ENCODE data around the gene OR6C70.
"Not testable (repeated sequence)": the region's sequence is repeated elsewhere in the genome, so short reads cannot be mapped to it uniquely, and the experiment has no call there.

Gene OR6C70

DNA sequence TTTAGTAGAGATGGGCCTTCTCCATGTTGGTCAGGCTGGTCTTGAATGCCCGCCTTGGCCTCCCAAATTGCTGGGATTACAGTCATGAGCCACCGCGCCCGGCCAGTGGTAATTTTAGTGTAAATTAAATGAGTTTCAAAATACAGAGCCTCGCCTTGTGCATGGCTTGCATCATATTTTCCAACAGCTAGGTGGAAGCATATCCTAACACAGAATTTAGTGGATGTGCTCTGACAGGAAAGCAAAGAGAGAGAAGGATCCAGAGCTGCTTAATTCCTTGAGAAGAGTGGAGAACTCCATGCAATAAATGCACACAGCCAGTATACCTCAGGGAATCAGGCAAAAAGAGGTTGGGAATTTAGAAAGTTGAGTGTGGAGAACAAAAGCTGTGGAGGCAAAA lies 23.6 kb downstream of the OR6C70 start:
- no peak for DNase-seq (ENCODE audit: low read depth in 2 of 2)
- H3K4me3 ChIP-seq (replicated peaks in 1 of 2; ENCODE audit: low read depth in 2 of 2, low read length in 2 of 2): no peak overlapping the region
- TF ChIP-seq, protein P1, sequence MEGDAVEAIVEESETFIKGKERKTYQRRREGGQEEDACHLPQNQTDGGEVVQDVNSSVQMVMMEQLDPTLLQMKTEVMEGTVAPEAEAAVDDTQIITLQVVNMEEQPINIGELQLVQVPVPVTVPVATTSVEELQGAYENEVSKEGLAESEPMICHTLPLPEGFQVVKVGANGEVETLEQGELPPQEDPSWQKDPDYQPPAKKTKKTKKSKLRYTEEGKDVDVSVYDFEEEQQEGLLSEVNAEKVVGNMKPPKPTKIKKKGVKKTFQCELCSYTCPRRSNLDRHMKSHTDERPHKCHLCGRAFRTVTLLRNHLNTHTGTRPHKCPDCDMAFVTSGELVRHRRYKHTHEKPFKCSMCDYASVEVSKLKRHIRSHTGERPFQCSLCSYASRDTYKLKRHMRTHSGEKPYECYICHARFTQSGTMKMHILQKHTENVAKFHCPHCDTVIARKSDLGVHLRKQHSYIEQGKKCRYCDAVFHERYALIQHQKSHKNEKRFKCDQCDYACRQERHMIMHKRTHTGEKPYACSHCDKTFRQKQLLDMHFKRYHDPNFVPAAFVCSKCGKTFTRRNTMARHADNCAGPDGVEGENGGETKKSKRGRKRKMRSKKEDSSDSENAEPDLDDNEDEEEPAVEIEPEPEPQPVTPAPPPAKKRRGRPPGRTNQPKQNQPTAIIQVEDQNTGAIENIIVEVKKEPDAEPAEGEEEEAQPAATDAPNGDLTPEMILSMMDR (IDR thresholded peaks at IDR 0.05; ENCODE audit: low read depth, low read length): no peak

- H3K4me3 ChIP-seq (replicated peaks in 1 of 2; ENCODE audit: low read depth in 2 of 2, low read length in 2 of 2): no peak overlapping the region
- TF ChIP-seq, protein P1 (IDR thresholded peaks at IDR 0.05; ENCODE audit: low read depth, low read length): no peak
- DNase-seq (ENCODE audit: low read depth in 2 of 2): no peak
Observed at GRCh38 chr12:55445357-55445756, 24.6 kb downstream of the OR6C70 start.

DNA sequence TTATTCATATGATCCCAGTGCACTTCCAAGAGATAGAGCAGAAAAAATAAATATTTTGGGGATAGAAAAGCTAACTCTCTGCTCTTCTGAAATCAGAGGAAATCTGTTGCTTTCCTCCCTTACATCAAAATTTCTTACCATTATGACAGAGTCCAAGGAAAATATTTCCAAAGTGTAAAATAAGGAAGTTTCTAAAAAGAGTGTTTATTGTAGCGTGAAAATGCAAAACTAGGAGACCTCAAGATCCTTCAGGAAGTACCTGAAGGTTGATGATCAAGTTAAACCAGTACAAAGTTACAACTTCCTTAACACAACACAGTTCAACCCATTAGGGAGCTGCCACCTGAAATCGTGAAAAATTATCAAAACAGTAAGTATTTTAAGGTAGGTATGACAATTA lies 26.2 kb downstream of the OR6C70 start, which contains the start of gene OR6C2:
Gene OR6C2, plus strand, starts transcription at position 301 of the 400 bp plus-strand sequence. CDS start 8,138 bp downstream, outside the sequence.
- TF ChIP-seq, protein P1 (IDR thresholded peaks at IDR 0.05; ENCODE audit: low read depth, low read length): no peak
- DNase-seq (ENCODE audit: low read depth in 2 of 2): no peak
- H3K4me3 ChIP-seq (replicated peaks in 1 of 2; ENCODE audit: low read depth in 2 of 2, low read length in 2 of 2): no peak within 1 kb of the TSS

DNA sequence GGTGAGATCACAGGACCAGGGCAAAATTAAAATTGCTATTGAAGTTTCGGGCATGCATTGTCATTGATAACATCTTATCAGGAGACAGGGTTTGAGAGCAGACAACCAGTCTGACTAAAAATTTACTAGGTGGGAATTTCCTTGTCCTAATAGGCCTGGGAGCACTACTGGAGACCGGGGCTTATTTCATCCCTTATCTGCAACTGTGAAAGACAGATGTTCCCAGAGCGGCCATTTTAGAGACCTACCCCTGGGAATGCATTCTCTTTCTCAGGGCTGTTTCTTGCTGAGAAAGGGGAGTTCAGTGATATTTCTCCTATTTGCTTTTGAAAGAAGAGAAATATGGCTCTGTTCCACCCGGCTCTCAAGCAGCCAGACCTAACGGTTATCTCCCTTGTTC lies 28.7 kb downstream of the OR6C70 start:
- H3K4me3 ChIP-seq (replicated peaks in 1 of 2; ENCODE audit: low read depth in 2 of 2, low read length in 2 of 2); DNase-seq (ENCODE audit: low read depth in 2 of 2): not testable (repeated sequence)

DNA sequence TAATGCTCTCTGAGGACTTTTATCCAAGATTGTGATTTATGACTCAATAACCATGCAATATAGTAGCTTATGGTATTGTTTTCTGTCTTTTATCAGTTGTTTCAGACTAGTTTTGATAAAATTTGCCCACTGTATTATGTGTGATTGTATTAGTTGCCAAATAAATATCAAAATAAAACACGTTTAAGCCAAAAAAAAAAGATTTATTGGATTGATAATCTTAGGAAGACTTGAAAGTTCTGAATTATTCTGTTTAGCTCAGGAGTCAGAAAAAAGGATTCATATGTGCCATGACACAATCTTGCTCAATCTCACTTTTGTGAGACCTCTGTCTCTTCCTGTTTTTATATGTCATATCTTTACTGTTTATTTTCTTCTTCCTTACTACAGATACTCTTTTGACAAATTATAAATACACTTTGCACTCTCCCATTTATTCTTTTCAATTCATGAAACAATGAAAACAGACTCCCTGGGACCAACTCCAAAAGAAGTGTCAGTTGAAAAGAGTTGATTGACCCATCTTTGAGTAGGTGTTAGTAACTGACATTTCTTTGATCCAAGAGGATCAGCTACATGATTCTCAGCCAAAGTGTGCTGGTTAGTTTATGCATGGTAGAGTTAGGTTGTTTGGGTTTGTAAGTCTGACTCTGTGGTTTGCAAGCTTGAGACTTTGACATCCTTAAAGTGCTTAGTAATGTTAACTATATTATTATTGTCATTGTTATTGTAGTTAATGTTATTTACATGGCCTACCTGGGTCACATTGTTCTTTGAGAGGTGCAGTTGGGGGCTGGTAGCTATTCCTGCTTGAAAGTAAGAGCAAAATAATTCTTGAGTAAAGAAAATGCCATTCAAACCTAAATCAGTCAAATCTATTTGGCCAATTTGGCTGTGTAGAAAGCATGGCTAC lies 41.4 kb downstream of the OR6C70 start:
- TF ChIP-seq, protein P1 (IDR thresholded peaks at IDR 0.05; ENCODE audit: low read depth, low read length): no peak
- DNase-seq (ENCODE audit: low read depth in 2 of 2): no peak
- no peak overlapping the region for H3K4me3 ChIP-seq (replicated peaks in 1 of 2; ENCODE audit: low read depth in 2 of 2, low read length in 2 of 2)

GRCh38 chr12:55425954-55426353 lies 44.0 kb downstream of the OR6C70 start, which contains the start of gene OR6C76:
Gene OR6C76 (plus strand): TSS chr12:55426254. CDS start chr12:55426254, 0 bp downstream.
- TF ChIP-seq, protein P1 (IDR thresholded peaks at IDR 0.05; ENCODE audit: low read depth, low read length): no peak
- no peak for DNase-seq (ENCODE audit: low read depth in 2 of 2)
- no peak within 1 kb of the TSS for H3K4me3 ChIP-seq (replicated peaks in 1 of 2; ENCODE audit: low read depth in 2 of 2, low read length in 2 of 2)

DNA sequence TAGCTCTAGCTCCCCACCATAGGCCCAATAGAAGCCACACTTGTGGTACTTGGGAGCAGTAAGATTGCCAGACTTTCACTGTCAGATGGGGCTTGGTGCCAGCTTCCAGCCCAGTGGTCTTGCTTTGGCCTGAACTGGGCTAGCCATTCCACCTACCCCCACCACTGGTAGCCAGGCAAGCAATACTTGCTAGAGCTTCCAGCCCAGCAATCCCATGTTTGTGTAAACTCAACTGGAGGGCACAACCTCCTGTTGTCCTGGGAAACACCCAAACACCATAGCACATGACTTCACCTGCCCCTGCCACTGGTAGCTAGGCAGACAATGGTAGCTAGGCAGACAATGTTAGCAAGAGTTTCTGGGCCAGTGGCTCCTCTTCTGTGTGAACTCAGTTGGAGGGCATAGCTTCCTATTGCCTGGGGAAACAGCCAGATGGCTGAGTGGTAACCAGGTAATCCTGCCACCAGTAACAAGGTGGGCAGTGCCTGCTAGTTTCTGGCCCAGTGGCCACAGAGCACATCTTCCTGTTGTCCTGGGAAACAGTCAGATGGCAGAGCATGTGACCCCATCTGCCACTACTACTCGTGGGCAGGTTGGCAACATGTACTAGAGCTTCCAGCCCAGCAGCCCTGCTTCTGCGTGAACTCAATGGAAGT lies 49.5 kb downstream of the OR6C70 start:
- no peak overlapping the region for H3K4me3 ChIP-seq (replicated peaks in 1 of 2; ENCODE audit: low read depth in 2 of 2, low read length in 2 of 2)
- no peak for DNase-seq (ENCODE audit: low read depth in 2 of 2)
- TF ChIP-seq, protein P1 (IDR thresholded peaks at IDR 0.05; ENCODE audit: low read depth, low read length): no peak
